Uterus (tissue), 2 donors: Measurements from ENCODE around the gene C2orf92.

ENCODE experiments used
- CTCF ChIP-seq, 4 experiments: fragments of 200-600 bp in 2 of 4; fragments of 450-650 bp in 2 of 4; sonication (generic) in 2 of 4; IDR thresholded peaks; one replicate each; pipeline ENCODE4 v1.5.1; 2016 to 2019; ENCODE audit warnings: antibody characterized with exemption in 4 of 4, mild to moderate bottlenecking in 2 of 4, moderate library complexity in 1 of 4
- POLR2A ChIP-seq, 2 donors: fragments of 450-650 bp; IDR thresholded peaks; one replicate each; pipeline ENCODE4 v1.6.1; 2016; ENCODE audit warnings: antibody characterized with exemption in 2 of 2, mild to moderate bottlenecking in 1 of 2, moderate library complexity in 1 of 2

GRCh38 chr2:97730245-97730644 is 60.7 kb downstream of the C2orf92 start:
- TF ChIP-seq CTCF (IDR thresholded peaks at IDR 0.05) (no peak), POLR2A (IDR thresholded peaks at IDR 0.05) (no peak)
